Karpas-422 (cell line): ENCODE data around the gene KIRREL3. TPM values are rescaled to one million over a fixed set of nuclear protein-coding genes. Genes with fewer than 3 reads are reported as not detected.

Experiments
- DNase-seq: peaks from one replicate; pipeline ENCODE4 v3.0.0-alpha.2; 2015
- H2AFZ ChIP-seq: fragments of 200-600 bp; sonication (generic); 2 replicates; pipeline ENCODE4 v1.6.1; 2014; ENCODE audit warnings: antibody characterized with exemption, low read length, mixed read lengths
- H3K27ac ChIP-seq: fragments of 200-600 bp; sonication (generic); 2 replicates; pipeline ENCODE4 v1.5.1; 2014; ENCODE audit warnings: mild to moderate bottlenecking, low read length, moderate library complexity
- H3K27me3 ChIP-seq: fragments of 200-600 bp; sonication (generic); 2 replicates; pipeline ENCODE4 v1.6.1; 2014; ENCODE audit warnings: low read length, mixed read lengths
- H3K36me3 ChIP-seq: fragments of 200-600 bp; sonication (generic); 2 replicates; pipeline ENCODE4 v1.6.1; 2014; ENCODE audit warnings: low read length, mixed read lengths; ENCODE audit not compliant: insufficient read depth
- H3K4me1 ChIP-seq: fragments of 200-600 bp; sonication (generic); 2 replicates; pipeline ENCODE4 v1.6.1; 2014; ENCODE audit warnings: mild to moderate bottlenecking, low read length, mixed read lengths
- H3K4me2 ChIP-seq: fragments of 200-600 bp; sonication (generic); 2 replicates; pipeline ENCODE4 v1.6.1; 2014; ENCODE audit warnings: low read length, low read depth, mild to moderate bottlenecking; ENCODE audit not compliant: poor library complexity, severe bottlenecking
- H3K4me3 ChIP-seq: fragments of 200-600 bp; sonication (generic); 2 replicates; pipeline ENCODE4 v1.5.1; 2014; ENCODE audit warnings: mild to moderate bottlenecking, antibody characterized with exemption, low read length, mixed read lengths
- H3K79me2 ChIP-seq: fragments of 200-600 bp; sonication (generic); 2 replicates; pipeline ENCODE4 v1.6.1; 2014; ENCODE audit warnings: mild to moderate bottlenecking, low read length, mixed read lengths
- H3K9ac ChIP-seq: fragments of 200-600 bp; sonication (generic); 2 replicates; pipeline ENCODE4 v1.6.0; 2014; ENCODE audit warnings: low read length
- H3K9me2 ChIP-seq: fragments of 200-600 bp; sonication (generic), shearing (Covaris generic); replicated peaks from 2 replicates; pipeline ENCODE4 v1.6.0; 2014; ENCODE audit warnings: mild to moderate bottlenecking, low read length, moderate library complexity; ENCODE audit not compliant: insufficient read depth
- H3K9me3 ChIP-seq: fragments of 300-700, 200-600 bp; sonication (generic); 2 replicates; pipeline ENCODE4 v1.6.1; 2014; ENCODE audit warnings: low read length, mixed read lengths
- H4K20me1 ChIP-seq: fragments of 200-600 bp; sonication (generic); 2 replicates; pipeline ENCODE4 v1.6.1; 2014; ENCODE audit warnings: mild to moderate bottlenecking, antibody characterized with exemption, low read length, low read depth; ENCODE audit not compliant: insufficient read depth
- total RNA-seq: library from RNA; depleted of rRNA; stranded (reverse); fragments of >200 nt; shearing (Covaris generic); gene quantifications from 2 replicates; pipeline ENCODE4 v1.2.3, GENCODE V29; 2014; ENCODE audit warnings: low replicate concordance

Gene KIRREL3
- total RNA-seq, 1 experiment from 2014 or later, result not detected

- Histone ChIP-seq H3K4me3 (no peak overlapping the region), H2AFZ (no peak overlapping the region)
Measured at GRCh38 chr11:126841999-126842398, 158.6 kb downstream of the KIRREL3 start.

GRCh38 chr11:126840975-126841374 lies 159.6 kb downstream of the KIRREL3 start:
- no peak overlapping the region for H2AFZ ChIP-seq
- H3K9me3 ChIP-seq, result no peaks in the 10 kb centered on the region
- H3K4me2 ChIP-seq, result no peak overlapping the region
- H3K79me2 ChIP-seq, result no peaks in the 10 kb centered on the region
- H3K36me3 ChIP-seq, result no peaks in the 10 kb centered on the region
- H4K20me1 ChIP-seq, result no peaks in the 10 kb centered on the region
- H3K9me2 ChIP-seq, result no peaks in the 10 kb centered on the region
- DNase-seq, result no peak
- no peaks in the 10 kb centered on the region for H3K27me3 ChIP-seq
- peaks cover 17% of the 10 kb centered on the region for H3K4me1 ChIP-seq
- no peak overlapping the region for H3K4me3 ChIP-seq
- H3K9ac ChIP-seq, result no peak overlapping the region
- H3K27ac ChIP-seq, result no peak overlapping the region

More at GRCh38 chr11:126841999-126842398, 158.6 kb downstream of the KIRREL3 start:
- Histone ChIP-seq H3K36me3 (no peaks in the 10 kb centered on the region), H3K4me1 (peaks cover 17% of the 10 kb centered on the region), H4K20me1 (no peaks in the 10 kb centered on the region), H3K79me2 (no peaks in the 10 kb centered on the region), H3K9me2 (no peaks in the 10 kb centered on the region), H3K4me2 (no peak overlapping the region), H3K27ac (no peak overlapping the region), H3K9ac (no peak overlapping the region), H3K9me3 (no peaks in the 10 kb centered on the region), H3K27me3 (no peaks in the 10 kb centered on the region)
- DNase-seq, result no peak

- peak; percentile 54 for DNase-seq
Measured at GRCh38 chr11:126840201-126840886, 160.2 kb downstream of the KIRREL3 start.

GRCh38 chr11:126839496-126839895 lies 161.1 kb downstream of the KIRREL3 start:
- H3K9me2 ChIP-seq, result no peaks in the 10 kb centered on the region
- H3K9me3 ChIP-seq, result no peaks in the 10 kb centered on the region
- no peaks in the 10 kb centered on the region for H3K36me3 ChIP-seq
- H3K4me3 ChIP-seq, result no peak overlapping the region
- no peak overlapping the region for H3K4me2 ChIP-seq
- no peaks in the 10 kb centered on the region for H4K20me1 ChIP-seq
- no peak for DNase-seq
- H3K9ac ChIP-seq, result no peak overlapping the region
- H3K4me1 ChIP-seq, result peaks cover 17% of the 10 kb centered on the region
- no peaks in the 10 kb centered on the region for H3K79me2 ChIP-seq
- H3K27me3 ChIP-seq, result no peaks in the 10 kb centered on the region
- H3K27ac ChIP-seq, result no peak overlapping the region
- H2AFZ ChIP-seq, result no peak overlapping the region

More at GRCh38 chr11:126840201-126840886, 160.2 kb downstream of the KIRREL3 start:
- Histone ChIP-seq H4K20me1 (no peaks in the 10 kb centered on the region), H2AFZ (no peak overlapping the region), H3K4me1 (peaks cover 17% of the 10 kb centered on the region), H3K9ac (no peak overlapping the region), H3K9me3 (no peaks in the 10 kb centered on the region), H3K9me2 (no peaks in the 10 kb centered on the region), H3K4me3 (no peak overlapping the region), H3K36me3 (no peaks in the 10 kb centered on the region), H3K27ac (no peak overlapping the region), H3K79me2 (no peaks in the 10 kb centered on the region), H3K4me2 (no peak overlapping the region), H3K27me3 (no peaks in the 10 kb centered on the region)

- H3K79me2 ChIP-seq, result no peaks in the 10 kb centered on the region
Measured at GRCh38 chr11:126838779-126839178, 161.8 kb downstream of the KIRREL3 start.

GRCh38 chr11:126837581-126837980 lies 163.0 kb downstream of the KIRREL3 start:
- Histone ChIP-seq H3K9me3 (no peaks in the 10 kb centered on the region), H3K4me2 (no peak overlapping the region), H3K9ac (no peak overlapping the region), H4K20me1 (no peaks in the 10 kb centered on the region), H2AFZ (no peak overlapping the region), H3K36me3 (no peaks in the 10 kb centered on the region), H3K79me2 (no peaks in the 10 kb centered on the region), H3K9me2 (no peaks in the 10 kb centered on the region), H3K27ac (no peak overlapping the region), H3K27me3 (no peaks in the 10 kb centered on the region), H3K4me3 (no peak overlapping the region), H3K4me1 (peaks cover 17% of the 10 kb centered on the region)
- DNase-seq, result no peak

More at GRCh38 chr11:126838779-126839178, 161.8 kb downstream of the KIRREL3 start:
- Histone ChIP-seq H4K20me1 (no peaks in the 10 kb centered on the region), H3K9me3 (no peaks in the 10 kb centered on the region), H3K27me3 (no peaks in the 10 kb centered on the region), H2AFZ (no peak overlapping the region), H3K9ac (no peak overlapping the region), H3K4me3 (no peak overlapping the region), H3K36me3 (no peaks in the 10 kb centered on the region), H3K27ac (no peak overlapping the region), H3K4me1 (peaks cover 17% of the 10 kb centered on the region), H3K4me2 (no peak overlapping the region), H3K9me2 (no peaks in the 10 kb centered on the region)
- DNase-seq, result no peak

GRCh38 chr11:126834573-126834972 lies 166.0 kb downstream of the KIRREL3 start:
- no peaks in the 10 kb centered on the region for H3K9me3 ChIP-seq
- H3K79me2 ChIP-seq, result no peaks in the 10 kb centered on the region
- no peaks in the 10 kb centered on the region for H3K9me2 ChIP-seq

GRCh38 chr11:126834149-126834548 lies 166.4 kb downstream of the KIRREL3 start:
- Histone ChIP-seq H4K20me1 (no peaks in the 10 kb centered on the region), H3K27ac (no peak overlapping the region), H2AFZ (no peak overlapping the region), H3K4me1 (no peaks in the 10 kb centered on the region), H3K9me3 (no peaks in the 10 kb centered on the region), H3K4me2 (no peak overlapping the region), H3K9me2 (no peaks in the 10 kb centered on the region), H3K27me3 (no peaks in the 10 kb centered on the region), H3K79me2 (no peaks in the 10 kb centered on the region), H3K9ac (no peak overlapping the region), H3K36me3 (no peaks in the 10 kb centered on the region), H3K4me3 (no peak overlapping the region)
- no peak for DNase-seq

More at GRCh38 chr11:126834573-126834972, 166.0 kb downstream of the KIRREL3 start:
- Histone ChIP-seq H2AFZ (no peak overlapping the region), H3K27me3 (no peaks in the 10 kb centered on the region), H3K4me3 (no peak overlapping the region), H3K36me3 (no peaks in the 10 kb centered on the region), H3K9ac (no peak overlapping the region), H3K27ac (no peak overlapping the region), H4K20me1 (no peaks in the 10 kb centered on the region), H3K4me1 (no peaks in the 10 kb centered on the region), H3K4me2 (no peak overlapping the region)
- DNase-seq, result no peak
